Measurements from ENCODE around the gene AOPEP. TPM values are rescaled to one million over a fixed set of nuclear protein-coding genes. Genes with fewer than 3 reads are reported as not detected.

The AOPEP gene
- total RNA-seq, 1 donor from 2014 or later, result 25.8 TPM

GRCh38 chr9:94861589-94862272 lies 135.2 kb downstream of the AOPEP start:
- Mint-ChIP-seq H3K27ac (ENCODE audit: unreplicated experiment) (no peak overlapping the region), H3K4me1 (ENCODE audit: low read depth, unreplicated experiment) (peaks cover 5% of the 10 kb centered on the region), H3K9me3 (ENCODE audit: unreplicated experiment) (no peaks in the 10 kb centered on the region), H3K27me3 (ENCODE audit: unreplicated experiment) (no peaks in the 10 kb centered on the region), H3K36me3 (ENCODE audit: unreplicated experiment) (no peaks in the 10 kb centered on the region), H3K4me3 (ENCODE audit: unreplicated experiment) (no peak overlapping the region)
- DNase-seq, result no peak
- no peak for TF ChIP-seq CTCF (IDR thresholded peaks at IDR 0.05; ENCODE audit: partially characterized antibody, unreplicated experiment)

- TF ChIP-seq CTCF (IDR thresholded peaks at IDR 0.05; ENCODE audit: partially characterized antibody, unreplicated experiment), result no peak
- DNase-seq, result no peak
- no peak overlapping the region for H3K27ac Mint-ChIP-seq (ENCODE audit: unreplicated experiment)
- H3K4me1 Mint-ChIP-seq (ENCODE audit: low read depth, unreplicated experiment), result peaks cover 12% of the 10 kb centered on the region
- H3K4me3 Mint-ChIP-seq (ENCODE audit: unreplicated experiment), result no peak overlapping the region
- H3K36me3 Mint-ChIP-seq (ENCODE audit: unreplicated experiment), result no peaks in the 10 kb centered on the region
- H3K27me3 Mint-ChIP-seq (ENCODE audit: unreplicated experiment), result no peaks in the 10 kb centered on the region
- H3K9me3 Mint-ChIP-seq (ENCODE audit: unreplicated experiment), result no peaks in the 10 kb centered on the region
These were observed 137.7 kb downstream of the AOPEP start for GRCh38 chr9:94864196-94864595.

- H3K9me3 Mint-ChIP-seq (ENCODE audit: unreplicated experiment), result no peaks in the 10 kb centered on the region
- DNase-seq, result no peak
These were observed 138.5 kb downstream of the AOPEP start for GRCh38 chr9:94864862-94865509.

GRCh38 chr9:94865582-94866452 lies 139.3 kb downstream of the AOPEP start:
- no peak for TF ChIP-seq CTCF (IDR thresholded peaks at IDR 0.05; ENCODE audit: partially characterized antibody, unreplicated experiment)
- peaks cover 12% of the 10 kb centered on the region for H3K4me1 Mint-ChIP-seq (ENCODE audit: low read depth, unreplicated experiment)
- peak overlapping the region; percentile 45 for H3K4me3 Mint-ChIP-seq (ENCODE audit: unreplicated experiment)
- peak; percentile 20 for DNase-seq
- no peaks in the 10 kb centered on the region for H3K9me3 Mint-ChIP-seq (ENCODE audit: unreplicated experiment)
- H3K27ac Mint-ChIP-seq (ENCODE audit: unreplicated experiment), result peak overlapping the region; percentile 97
- H3K27me3 Mint-ChIP-seq (ENCODE audit: unreplicated experiment), result no peaks in the 10 kb centered on the region
- no peaks in the 10 kb centered on the region for H3K36me3 Mint-ChIP-seq (ENCODE audit: unreplicated experiment)

More at GRCh38 chr9:94864862-94865509, 138.5 kb downstream of the AOPEP start:
- peaks cover 12% of the 10 kb centered on the region for H3K4me1 Mint-ChIP-seq (ENCODE audit: low read depth, unreplicated experiment)
- H3K4me3 Mint-ChIP-seq (ENCODE audit: unreplicated experiment), result no peak overlapping the region
- H3K27ac Mint-ChIP-seq (ENCODE audit: unreplicated experiment), result peak overlapping the region; percentile 65
- TF ChIP-seq CTCF (IDR thresholded peaks at IDR 0.05; ENCODE audit: partially characterized antibody, unreplicated experiment), result no peak
- H3K36me3 Mint-ChIP-seq (ENCODE audit: unreplicated experiment), result no peaks in the 10 kb centered on the region
- no peaks in the 10 kb centered on the region for H3K27me3 Mint-ChIP-seq (ENCODE audit: unreplicated experiment)
